GM18867 (cell line): ENCODE measurements around the gene APOBEC3B.
"Not testable (repeated sequence)": the region's sequence is repeated elsewhere in the genome, so short reads cannot be mapped to it uniquely, and the experiment has no call there.

ENCODE experiments used
- ATAC-seq: cut with Tn5 transposase; IDR thresholded peaks from one replicate; pipeline ENCODE4 v1.9.1; 2021; ENCODE audit warnings: mild to moderate bottlenecking, moderate library complexity; ENCODE audit not compliant: unreplicated experiment

The APOBEC3B gene

GRCh38 chr22:38981992-38982927 lies at the start of gene APOBEC3B:
TSS of gene APOBEC3B (plus strand) at chr22:38982347. CDS start at chr22:38982454, 107 bp downstream.
- peak; percentile 53 for ATAC-seq

GRCh38 chr22:38935023-38935422 lies 47.1 kb upstream of the APOBEC3B start:
- ATAC-seq = no peak

GRCh38 chr22:38935616-38936015 lies 46.5 kb upstream of the APOBEC3B start:
- ATAC-seq = no peak

- no peak for ATAC-seq
Observed at GRCh38 chr22:38936562-38936961, 45.6 kb upstream of the APOBEC3B start.

GRCh38 chr22:38937036-38937435 lies 45.1 kb upstream of the APOBEC3B start:
- ATAC-seq = no peak

GRCh38 chr22:38937541-38937940 lies 44.6 kb upstream of the APOBEC3B start:
- no peak for ATAC-seq

- ATAC-seq = no peak
Observed at GRCh38 chr22:38938221-38938620, 43.9 kb upstream of the APOBEC3B start.

GRCh38 chr22:38938925-38939324 lies 43.2 kb upstream of the APOBEC3B start:
- ATAC-seq = no peak

- ATAC-seq = no peak
Observed at GRCh38 chr22:38940811-38941384, 41.2 kb upstream of the APOBEC3B start.

- ATAC-seq = peak; percentile 58
Observed at GRCh38 chr22:38941488-38941987, 40.6 kb upstream of the APOBEC3B start.

GRCh38 chr22:38942702-38943101 lies 39.4 kb upstream of the APOBEC3B start:
- ATAC-seq = no peak

GRCh38 chr22:38943201-38943600 lies 38.9 kb upstream of the APOBEC3B start:
- no peak for ATAC-seq

GRCh38 chr22:38943882-38944281 lies 38.3 kb upstream of the APOBEC3B start:
- no peak for ATAC-seq

- ATAC-seq = no peak
Observed at GRCh38 chr22:38944653-38945052, 37.5 kb upstream of the APOBEC3B start.

GRCh38 chr22:38945706-38946338 lies 36.3 kb upstream of the APOBEC3B start:
- ATAC-seq = not testable (repeated sequence)

- ATAC-seq = no peak
Observed at GRCh38 chr22:38946771-38947170, 35.4 kb upstream of the APOBEC3B start.

GRCh38 chr22:38947321-38948140 lies 34.6 kb upstream of the APOBEC3B start:
- ATAC-seq = no peak

- no peak for ATAC-seq
Observed at GRCh38 chr22:38948181-38948940, 33.8 kb upstream of the APOBEC3B start.

GRCh38 chr22:38949889-38950405 lies 32.2 kb upstream of the APOBEC3B start:
- no peak for ATAC-seq
